Liver (tissue), 3 donors: ENCODE data around the gene LHX2.

Experiments
- JUND ChIP-seq, 2 donors: IDR thresholded peaks; 2 replicates each; pipeline ENCODE4 v1.6.1; 2016; ENCODE audit warnings: antibody characterized with exemption in 2 of 2
- MAX ChIP-seq: IDR thresholded peaks from 2 replicates; pipeline ENCODE4 v1.6.1; 2016; ENCODE audit warnings: antibody characterized with exemption
- YY1 ChIP-seq: IDR thresholded peaks from 2 replicates; pipeline ENCODE4 v1.6.1; 2016; ENCODE audit warnings: antibody characterized with exemption, mild to moderate bottlenecking
- TF ChIP-seq, protein P1 (sequence below): fragments of 150-350 bp; IDR thresholded peaks from 2 replicates; pipeline ENCODE4 v1.5.1; 2017; ENCODE audit warnings: improper control_type of control experiment, low read depth, low read length; ENCODE audit not compliant: missing input control
- donor health status: healthy.
- donor health status: healthy.

DNA sequence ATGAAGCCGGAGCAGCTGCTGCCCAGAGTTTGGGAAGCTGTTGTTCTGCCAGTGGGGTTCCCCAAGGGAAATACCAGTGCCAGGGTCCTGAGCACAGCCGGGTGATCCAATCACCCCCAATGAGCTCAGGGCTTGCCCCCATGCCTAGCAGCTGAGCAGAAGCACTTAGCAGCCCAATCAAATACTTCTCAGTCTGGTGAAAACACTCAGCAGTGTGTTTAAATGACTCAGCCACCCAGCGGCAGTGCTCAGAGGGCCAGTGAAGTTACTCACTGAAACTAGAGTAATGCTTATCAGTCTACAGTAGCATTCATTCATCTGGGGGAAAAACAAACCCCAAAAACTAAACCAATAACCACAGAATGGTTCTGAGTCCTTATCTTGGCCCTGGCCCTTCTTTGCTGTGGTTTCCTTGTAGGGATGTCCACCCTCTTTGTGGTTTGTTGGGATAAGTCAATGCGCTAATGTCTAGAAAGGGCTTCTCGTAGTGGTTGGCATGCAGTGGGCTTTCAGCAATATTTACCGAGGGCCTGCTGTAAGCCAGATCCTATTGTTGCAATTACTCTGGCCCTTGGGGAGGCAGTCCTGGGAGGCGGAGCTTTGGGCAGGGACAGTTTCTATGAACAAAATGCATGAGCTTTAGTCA lies 43.1 kb downstream of the LHX2 start:
- TF ChIP-seq MAX (no peak), JUND (IDR thresholded peaks at IDR 0.05) (no peak), YY1 (no peak)
- TF ChIP-seq, protein P1, sequence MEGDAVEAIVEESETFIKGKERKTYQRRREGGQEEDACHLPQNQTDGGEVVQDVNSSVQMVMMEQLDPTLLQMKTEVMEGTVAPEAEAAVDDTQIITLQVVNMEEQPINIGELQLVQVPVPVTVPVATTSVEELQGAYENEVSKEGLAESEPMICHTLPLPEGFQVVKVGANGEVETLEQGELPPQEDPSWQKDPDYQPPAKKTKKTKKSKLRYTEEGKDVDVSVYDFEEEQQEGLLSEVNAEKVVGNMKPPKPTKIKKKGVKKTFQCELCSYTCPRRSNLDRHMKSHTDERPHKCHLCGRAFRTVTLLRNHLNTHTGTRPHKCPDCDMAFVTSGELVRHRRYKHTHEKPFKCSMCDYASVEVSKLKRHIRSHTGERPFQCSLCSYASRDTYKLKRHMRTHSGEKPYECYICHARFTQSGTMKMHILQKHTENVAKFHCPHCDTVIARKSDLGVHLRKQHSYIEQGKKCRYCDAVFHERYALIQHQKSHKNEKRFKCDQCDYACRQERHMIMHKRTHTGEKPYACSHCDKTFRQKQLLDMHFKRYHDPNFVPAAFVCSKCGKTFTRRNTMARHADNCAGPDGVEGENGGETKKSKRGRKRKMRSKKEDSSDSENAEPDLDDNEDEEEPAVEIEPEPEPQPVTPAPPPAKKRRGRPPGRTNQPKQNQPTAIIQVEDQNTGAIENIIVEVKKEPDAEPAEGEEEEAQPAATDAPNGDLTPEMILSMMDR: no peak
